Endodermal cell (in vitro differentiated cells): ENCODE data around the gene GSX1. TPM values are rescaled to one million over a fixed set of nuclear protein-coding genes. Genes with fewer than 3 reads are reported as not detected.

ENCODE experiments used
- DNase-seq: peaks from one replicate; pipeline ENCODE4 v3.0.0-alpha.2; 2017
- H3K27ac ChIP-seq: 2 replicates; pipeline ENCODE4 v1.5.1; 2013; ENCODE audit warnings: mild to moderate bottlenecking, low read depth, low read length, moderate library complexity
- H3K27me3 ChIP-seq: 2 replicates; pipeline ENCODE4 v1.6.1; 2013; ENCODE audit warnings: mild to moderate bottlenecking, low read length, moderate library complexity; ENCODE audit not compliant: insufficient read depth, control insufficient read depth, poor library complexity, severe bottlenecking
- H3K36me3 ChIP-seq: 2 replicates; pipeline ENCODE4 v1.7.0; 2013; ENCODE audit warnings: mild to moderate bottlenecking, low read length, moderate library complexity; ENCODE audit not compliant: control insufficient read depth, insufficient read depth
- H3K4me1 ChIP-seq: one replicate; pipeline ENCODE4 v1.7.0; 2013; ENCODE audit warnings: low read length; ENCODE audit not compliant: control insufficient read depth, insufficient read depth
- H3K4me3 ChIP-seq: 2 replicates; pipeline ENCODE4 v1.5.1; 2013; ENCODE audit warnings: mild to moderate bottlenecking, low read length, moderate library complexity
- H3K9ac ChIP-seq: 2 replicates; pipeline ENCODE4 v1.6.1; 2013; ENCODE audit warnings: mild to moderate bottlenecking, low read length, moderate library complexity; ENCODE audit not compliant: poor library complexity, severe bottlenecking; ENCODE audit errors: extremely low read depth
- H3K9me3 ChIP-seq: 2 replicates; pipeline ENCODE4 v1.6.1; 2013; ENCODE audit warnings: mild to moderate bottlenecking, low read length, moderate library complexity; ENCODE audit not compliant: control insufficient read depth
- H3K27ac Mint-ChIP-seq: 2 replicates; pipeline ENCODE4 v1.8.0; 2020; ENCODE audit warnings: mixed read lengths
- H3K27me3 Mint-ChIP-seq: 2 replicates; pipeline ENCODE4 v1.8.0; 2021; ENCODE audit warnings: mild to moderate bottlenecking, mixed read lengths; ENCODE audit not compliant: insufficient read depth
- H3K36me3 Mint-ChIP-seq: 2 replicates; pipeline ENCODE4 v1.8.0; 2020; ENCODE audit warnings: low read depth, mixed read lengths
- H3K4me1 Mint-ChIP-seq: 2 replicates; pipeline ENCODE4 v1.8.0; 2020; ENCODE audit warnings: mixed read lengths
- H3K4me3 Mint-ChIP-seq: 2 replicates; pipeline ENCODE4 v1.8.0; 2020; ENCODE audit warnings: mild to moderate bottlenecking, moderate library complexity, mixed read lengths
- H3K9me3 Mint-ChIP-seq: 2 replicates; pipeline ENCODE4 v1.8.0; 2020; ENCODE audit warnings: mild to moderate bottlenecking, mixed read lengths
- CTCF ChIP-seq: fragments of 200-600 bp; sonication (generic); conservative IDR thresholded peaks from 2 replicates; pipeline ENCODE4 v1.5.0; 2021; ENCODE audit warnings: antibody characterized with exemption, mild to moderate bottlenecking
- WGBS, 2 experiments: methylation state at CpG; one replicate each; pipeline versions ENCODE4 v1.1.5 to v1.1.7; 2013; ENCODE audit warnings: missing lambda C conversion rate in 2 of 2, mixed read lengths in 1 of 2; ENCODE audit not compliant: insufficient coverage in 1 of 2, insufficient read length in 1 of 2; 5-methylcytosine and 5-hydroxymethylcytosine counted together
- total RNA-seq, 2 donors: library from RNA; stranded (reverse); fragmentation: NEBNext Ultra II Directional in 1 of 2; extraction: Animal tissue kit (Norgen Biotek cat#: 25700) in 1 of 2; gene quantifications; 2 replicates in 1 of 2; 3 replicates in 1 of 2; pipeline ENCODE4 v1.2.1, GENCODE V29; 2021

The GSX1 gene
- total RNA-seq, 2 donors from 2014 or later = not detected

GRCh38 chr13:27806744-27807387 is 14.6 kb downstream of the GSX1 start:
- no peak overlapping the region for H3K27ac Mint-ChIP-seq
- no peak for TF ChIP-seq CTCF
- no peaks in the 10 kb centered on the region for H3K4me1 ChIP-seq
- no peak overlapping the region for H3K27ac ChIP-seq
- H3K4me1 Mint-ChIP-seq = peaks cover 9% of the 10 kb centered on the region
- 55 to 63% methylated on average over 6 to 8 of the region's 8 CpGs for WGBS, 2 experiments
- no peak overlapping the region for H3K4me3 Mint-ChIP-seq
- no peaks in the 10 kb centered on the region for H3K9me3 ChIP-seq
- H3K27me3 Mint-ChIP-seq = peaks cover 87% of the 10 kb centered on the region
- H3K36me3 Mint-ChIP-seq = no peaks in the 10 kb centered on the region
- peak; percentile 67 for DNase-seq
- no peaks in the 10 kb centered on the region for H3K36me3 ChIP-seq
- H3K4me3 ChIP-seq = no peak overlapping the region
- no peaks in the 10 kb centered on the region for H3K9me3 Mint-ChIP-seq
- H3K9ac ChIP-seq = no peak overlapping the region
- H3K27me3 ChIP-seq = peaks cover 95% of the 10 kb centered on the region

GRCh38 chr13:27808851-27809550 is 16.7 kb downstream of the GSX1 start:
- H3K4me3 ChIP-seq = no peak overlapping the region
- H3K4me1 Mint-ChIP-seq = peaks cover 9% of the 10 kb centered on the region

GRCh38 chr13:27810009-27810408 is 17.7 kb downstream of the GSX1 start:
- Mint-ChIP-seq H3K27ac (no peak overlapping the region), H3K4me3 (no peak overlapping the region), H3K36me3 (no peaks in the 10 kb centered on the region), H3K4me1 (peaks cover 9% of the 10 kb centered on the region), H3K9me3 (no peaks in the 10 kb centered on the region), H3K27me3 (peaks cover 90% of the 10 kb centered on the region)
- WGBS, 2 experiments = 89% methylated on average over 3 to 7 of the region's 7 CpGs
- Histone ChIP-seq H3K4me1 (no peaks in the 10 kb centered on the region), H3K36me3 (no peaks in the 10 kb centered on the region), H3K9me3 (no peaks in the 10 kb centered on the region), H3K9ac (no peak overlapping the region), H3K27ac (no peak overlapping the region), H3K27me3 (peaks cover 98% of the 10 kb centered on the region), H3K4me3 (no peak overlapping the region)
- no peak for TF ChIP-seq CTCF
- DNase-seq = no peak

More at GRCh38 chr13:27808851-27809550, 16.7 kb downstream of the GSX1 start:
- no peak overlapping the region for H3K27ac Mint-ChIP-seq
- H3K4me1 ChIP-seq = no peaks in the 10 kb centered on the region
- no peak overlapping the region for H3K9ac ChIP-seq
- H3K4me3 Mint-ChIP-seq = no peak overlapping the region
- H3K27me3 ChIP-seq = peaks cover 95% of the 10 kb centered on the region
- no peak for TF ChIP-seq CTCF
- no peaks in the 10 kb centered on the region for H3K36me3 ChIP-seq
- H3K36me3 Mint-ChIP-seq = no peaks in the 10 kb centered on the region
- no peak for DNase-seq
- H3K27me3 Mint-ChIP-seq = peaks cover 87% of the 10 kb centered on the region
- 83 to 84% methylated on average over 3 to 5 of the region's 5 CpGs for WGBS, 2 experiments
- no peak overlapping the region for H3K27ac ChIP-seq
- no peaks in the 10 kb centered on the region for H3K9me3 Mint-ChIP-seq
- no peaks in the 10 kb centered on the region for H3K9me3 ChIP-seq
